CD4-positive, alpha-beta T cell treated with Interleukin-12 subunit alpha and Interleukin-12 subunit beta, for 1 hour (primary cell): ENCODE measurements around the gene LRRC4B.
A peak's percentile ranks its signal among the peaks of the same experiment; 100 is the strongest.
"Not testable (repeated sequence)": the region's sequence is repeated elsewhere in the genome, so short reads cannot be mapped to it uniquely, and the experiment has no call there.

Experiments
- DNase-seq: peaks from one replicate; pipeline ENCODE4 v3.0.0-alpha.2; 2020

LRRC4B gene

DNA sequence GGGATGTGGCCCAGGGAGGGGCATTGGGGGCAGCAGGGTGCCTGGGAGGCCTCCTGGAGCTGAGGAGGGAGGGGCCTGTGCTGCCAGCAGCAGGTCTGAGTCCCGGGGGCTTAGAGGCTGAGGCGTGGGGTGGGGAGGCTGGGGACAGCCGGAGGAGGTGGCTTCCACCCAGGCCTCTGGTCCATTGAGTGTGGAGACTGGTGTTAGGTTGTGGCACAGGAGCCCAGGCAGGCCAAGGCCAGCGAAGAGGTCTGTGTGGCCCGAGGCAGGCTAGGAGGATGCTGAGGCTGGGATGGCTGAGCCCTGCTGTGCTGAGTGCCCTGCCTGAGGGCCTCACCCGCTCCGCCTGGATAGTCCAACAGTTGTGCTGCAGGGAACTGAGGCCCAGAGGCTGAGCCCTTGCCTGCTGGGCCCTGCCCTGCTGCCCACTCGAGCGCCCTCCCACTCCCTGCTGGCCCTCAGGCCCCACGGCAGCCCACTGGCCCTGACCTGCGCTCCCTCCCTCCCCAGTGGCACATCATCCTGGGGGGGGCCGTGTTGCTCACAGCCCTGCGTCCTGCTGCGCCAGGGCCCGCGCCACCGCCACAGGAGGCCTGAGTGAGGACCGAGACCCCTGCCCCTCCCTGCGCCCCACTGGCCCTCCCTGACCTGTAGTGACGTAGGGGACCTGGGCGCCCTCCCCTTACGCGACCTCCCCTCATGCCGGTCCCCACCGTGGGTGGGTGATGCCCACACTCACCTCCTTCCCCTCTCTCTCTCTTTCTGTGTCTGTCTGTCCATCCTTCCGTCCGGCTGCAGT, 86.7 kb downstream of the LRRC4B start:
- no peak for DNase-seq

GRCh38 chr19:50480281-50481111, 87.7 kb downstream of the LRRC4B start:
- no peak for DNase-seq

DNA sequence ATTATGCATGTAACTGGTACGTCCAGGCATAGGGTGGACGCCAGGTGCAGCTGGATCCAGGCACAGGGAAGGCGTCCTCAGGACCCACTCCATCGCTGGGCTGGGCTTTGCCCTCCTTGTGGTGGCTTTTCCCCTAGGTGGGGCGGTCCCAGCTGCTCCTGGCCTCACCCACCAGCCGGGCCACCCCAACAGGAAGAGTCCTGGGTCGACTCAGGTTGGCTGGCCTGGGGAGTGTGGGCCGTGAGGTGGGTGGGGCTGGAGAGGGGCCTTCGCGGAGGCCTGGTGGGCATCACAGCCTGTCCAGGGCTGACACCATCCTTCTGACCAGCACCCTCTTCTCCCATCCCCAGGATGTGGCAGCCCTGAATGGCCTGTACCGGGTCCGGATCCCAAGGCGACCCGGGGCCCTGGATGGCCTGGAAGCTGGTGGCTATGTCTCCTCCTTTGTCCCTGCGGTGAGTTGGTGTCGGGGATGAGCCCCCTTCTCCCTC, 88.4 kb downstream of the LRRC4B start:
- no peak for DNase-seq

GRCh38 chr19:50478901-50479715, 89.1 kb downstream of the LRRC4B start:
- DNase-seq = no peak

GRCh38 chr19:50477751-50478515, 90.3 kb downstream of the LRRC4B start:
- no peak for DNase-seq

GRCh38 chr19:50476907-50477238, 91.4 kb downstream of the LRRC4B start:
- DNase-seq = no peak

GRCh38 chr19:50476224-50476906, 91.9 kb downstream of the LRRC4B start, which contains the start of the genes EMC10 and GARIN5A:
TSS of gene EMC10 (plus strand) at chr19:50476507. CDS start at chr19:50476545, 38 bp downstream.
TSS of gene GARIN5A (minus strand) at chr19:50476848. CDS start at chr19:50476388, 460 bp downstream.
- peak; percentile 97 for DNase-seq

- DNase-seq = no peak
Observed at GRCh38 chr19:50475736-50476223, 92.5 kb downstream of the LRRC4B start.

DNA sequence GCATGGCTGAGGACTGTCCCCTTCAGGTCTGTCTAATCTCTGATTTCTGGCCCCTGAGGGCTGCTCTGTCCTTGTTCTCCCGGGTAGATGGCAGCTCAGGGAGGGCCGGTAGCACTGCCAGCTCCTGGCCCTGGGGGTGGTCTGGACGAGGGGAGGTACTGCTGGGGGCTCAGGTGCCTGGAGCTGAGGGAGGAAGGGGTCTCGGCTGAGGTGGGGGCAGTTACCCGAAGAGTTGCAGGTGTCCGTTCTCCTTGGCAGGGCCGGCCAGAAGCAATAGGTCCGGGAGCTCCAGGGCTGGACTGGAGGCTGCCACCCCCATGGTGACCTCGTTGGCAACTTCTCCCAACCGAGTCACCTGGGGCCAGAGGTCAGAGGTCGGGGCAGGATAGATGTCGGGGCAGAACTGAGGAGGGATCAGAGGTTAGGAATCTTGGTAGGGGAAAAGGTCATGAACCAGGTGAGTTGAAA, 93.1 kb downstream of the LRRC4B start:
- no peak for DNase-seq

- DNase-seq = not testable (repeated sequence)
Observed at GRCh38 chr19:50473336-50473735, 94.9 kb downstream of the LRRC4B start.

GRCh38 chr19:50468818-50469217, 99.4 kb downstream of the LRRC4B start:
- DNase-seq = no peak

- no peak for DNase-seq
Observed at GRCh38 chr19:50467566-50467965, 100.7 kb downstream of the LRRC4B start.
